Heart left ventricle (tissue), 13 donors: ENCODE results near the gene ANKRD9.

Source experiments
- POLR2A ChIP-seq, 2 donors: fragments of 450-650 bp; IDR thresholded peaks; one replicate each; pipeline ENCODE4 v1.6.1; 2017; ENCODE audit warnings: antibody characterized with exemption in 2 of 2, mild to moderate bottlenecking in 2 of 2, moderate library complexity in 2 of 2
- TF ChIP-seq, protein P1 (sequence below), 12 donors: fragments of 200-600 bp; sonication (generic) in 4 of 12; IDR thresholded peaks; one replicate each; pipeline versions ENCODE4 v1.5.0 to v1.8.0; 2018 to 2022; ENCODE audit warnings: antibody characterized with exemption in 12 of 12, mild to moderate bottlenecking in 5 of 12
- donor health status: ischemic (EF 13 %, LVEDD 7.1; RV severe dilation, severe dysfunction).
- donor health status: DM: no; HTN: yes; CAD: no.
- donor health status: DM: no; HTN: no; CAD: no.
- donor health status: ischemic (EF 25% LVEDD 6.9; RV normal size, moderate dysfunction).
- donor health status: ischemic (EF 25% LVEDD 5.7; RV mildly dilated, moderate dysfunction).
- donor health status: ischemic (EF 35%, LVEDD 5.7; RV mildly dilated, moderate dysfunction).
- donor health status: nonischemic (EF 11% LVEDD 7.7; RV severe dilation, severe dysfunction).
- donor health status: DM: yes; HTN: yes; CAD: no.
- donor health status: PGD.
- donor health status: ischemic (EF 29% LVEDD 5.4; RV normal size, mild dysfunction).
- donor health status: nonischemic (EF 23%, LVEDD 6.1; RV moderate dilation, normal function).

DNA sequence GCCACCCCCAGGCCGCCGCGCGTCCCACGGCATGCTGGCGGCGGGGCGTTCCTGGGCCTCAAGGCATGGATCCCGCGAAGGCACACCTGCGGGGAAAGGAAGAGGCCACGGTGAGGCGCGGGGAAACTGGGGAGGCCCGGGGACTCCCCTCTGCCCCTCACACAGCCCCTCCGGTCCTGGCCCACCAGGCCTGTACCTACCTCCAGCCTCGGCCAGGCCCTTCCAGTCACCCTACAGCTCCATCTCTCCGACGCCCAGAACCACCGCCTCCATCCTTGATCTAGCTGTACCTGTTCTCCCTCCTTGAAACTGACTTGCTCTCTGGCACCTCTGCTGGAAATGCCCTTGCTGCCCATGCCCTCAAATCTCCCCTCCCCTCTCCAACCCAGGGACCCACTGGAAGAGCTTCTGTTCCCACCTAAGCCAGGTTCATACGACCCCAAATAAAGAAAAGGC lies 1.7 kb downstream of the ANKRD9 start:
- TF ChIP-seq, protein P1, sequence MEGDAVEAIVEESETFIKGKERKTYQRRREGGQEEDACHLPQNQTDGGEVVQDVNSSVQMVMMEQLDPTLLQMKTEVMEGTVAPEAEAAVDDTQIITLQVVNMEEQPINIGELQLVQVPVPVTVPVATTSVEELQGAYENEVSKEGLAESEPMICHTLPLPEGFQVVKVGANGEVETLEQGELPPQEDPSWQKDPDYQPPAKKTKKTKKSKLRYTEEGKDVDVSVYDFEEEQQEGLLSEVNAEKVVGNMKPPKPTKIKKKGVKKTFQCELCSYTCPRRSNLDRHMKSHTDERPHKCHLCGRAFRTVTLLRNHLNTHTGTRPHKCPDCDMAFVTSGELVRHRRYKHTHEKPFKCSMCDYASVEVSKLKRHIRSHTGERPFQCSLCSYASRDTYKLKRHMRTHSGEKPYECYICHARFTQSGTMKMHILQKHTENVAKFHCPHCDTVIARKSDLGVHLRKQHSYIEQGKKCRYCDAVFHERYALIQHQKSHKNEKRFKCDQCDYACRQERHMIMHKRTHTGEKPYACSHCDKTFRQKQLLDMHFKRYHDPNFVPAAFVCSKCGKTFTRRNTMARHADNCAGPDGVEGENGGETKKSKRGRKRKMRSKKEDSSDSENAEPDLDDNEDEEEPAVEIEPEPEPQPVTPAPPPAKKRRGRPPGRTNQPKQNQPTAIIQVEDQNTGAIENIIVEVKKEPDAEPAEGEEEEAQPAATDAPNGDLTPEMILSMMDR (IDR thresholded peaks at IDR 0.05): no peak
- no peak for TF ChIP-seq POLR2A (IDR thresholded peaks at IDR 0.05)
